ENCODE results near the gene EEF1B2. TPM values are rescaled to one million over a fixed set of nuclear protein-coding genes. Genes with fewer than 3 reads are reported as not detected.

EEF1B2 gene
- total and polyA plus RNA-seq, 2 of the 8 experiments (the other 6 are each of a cell fraction or from before 2014, with no cell fraction given) = 504 to 679 TPM

DNA sequence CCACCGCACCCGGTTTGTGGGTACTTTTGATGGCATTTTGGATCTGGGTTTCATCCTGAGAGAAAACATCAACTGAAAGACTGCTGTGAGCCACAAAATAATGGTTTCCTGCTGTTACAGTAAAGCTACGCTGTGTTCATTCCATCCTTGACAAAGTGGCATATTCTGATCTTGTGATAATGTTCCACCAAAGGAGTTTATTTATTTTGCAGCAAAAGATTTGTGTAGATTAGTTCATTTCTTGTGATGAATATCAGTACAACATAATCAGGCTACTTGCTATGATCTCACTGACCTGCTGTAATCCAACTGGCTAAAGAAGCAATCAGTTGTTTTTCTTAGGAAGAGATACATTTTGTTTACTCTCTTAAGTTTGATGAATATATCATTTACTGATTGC lies 45.0 kb downstream of the EEF1B2 start:
- no peak overlapping the region for H2AK5ac ChIP-seq (ENCODE audit: low read depth, low read length)
- H4K5ac ChIP-seq (ENCODE audit: insufficient read length, low read depth, low read length) = no peak overlapping the region
- H4K20me1 ChIP-seq (replicated peaks in 1 of 2; ENCODE audit: control insufficient read depth in 1 of 2, insufficient read depth in 2 of 2, low read length in 2 of 2) = no peaks in the 10 kb centered on the region
- DNase-seq (ENCODE audit: low read depth in 1 of 2, low spot score in 2 of 2) = no peak
- H2BK12ac ChIP-seq (ENCODE audit: low read depth, low read length) = no peak overlapping the region
- no peak overlapping the region for H3K23ac ChIP-seq (ENCODE audit: insufficient read length)
- H3K14ac ChIP-seq (ENCODE audit: insufficient read length) = no peak overlapping the region
- no peak overlapping the region for H3K18ac ChIP-seq (ENCODE audit: extremely low read depth, low read length)
- H3K9ac ChIP-seq (replicated peaks in 1 of 4; ENCODE audit: extremely low read depth in 1 of 4, low read depth in 3 of 4, low read length in 3 of 4) = no peak overlapping the region
- H3K23me2 ChIP-seq (ENCODE audit: low read depth, low read length) = no peaks in the 10 kb centered on the region
- H3K27me3 ChIP-seq (replicated peaks in 1 of 4; ENCODE audit: control insufficient read depth in 3 of 4, extremely low read depth in 1 of 4, insufficient read depth in 3 of 4, low read length in 3 of 4) = no peaks in the 10 kb centered on the region
- TF ChIP-seq GABPA (IDR thresholded peaks at IDR 0.05; ENCODE audit: borderline replicate concordance, insufficient read depth, low read length) = no peak
- TF ChIP-seq RBBP5 (IDR thresholded peaks at IDR 0.05; ENCODE audit: borderline replicate concordance, low read depth, low read length) = no peak
- TF ChIP-seq KDM1A (IDR thresholded peaks at IDR 0.05; ENCODE audit: borderline replicate concordance, low read length) = no peak
- no peak overlapping the region for H2BK120ac ChIP-seq (replicated peaks; ENCODE audit: low read depth, low read length)
- 82% methylated on average over 3 of the region's 3 CpGs; no CpG with 5 or more reads in 1 of the 2 experiments for WGBS, 2 experiments (ENCODE audit: extremely low coverage in 1 of 2, insufficient coverage in 1 of 2, insufficient read length in 1 of 2, insufficient replicate concordance in 2 of 2, low coverage in 1 of 2, low lambda C conversion rate in 2 of 2, missing lambda C conversion rate in 1 of 2)
- no peaks in the 10 kb centered on the region for H3K79me2 ChIP-seq (ENCODE audit: control insufficient read depth in 1 of 2, insufficient read depth in 2 of 2, low read length in 2 of 2)
- H3K9me3 ChIP-seq (ENCODE audit: insufficient read depth in 2 of 2, low read depth in 1 of 2, low read length in 1 of 2) = no peaks in the 10 kb centered on the region
- FAIRE-seq = no peak
- H2BK20ac ChIP-seq (ENCODE audit: low read length) = no peak overlapping the region
- no peak overlapping the region for H2BK15ac ChIP-seq (ENCODE audit: low read length)
- no peaks in the 10 kb centered on the region; a peak in 1 of 7 replicates for H3K4me1 ChIP-seq (replicated peaks in 1 of 4; ENCODE audit: control insufficient read depth in 3 of 4, insufficient read depth in 4 of 4, low read length in 3 of 4)
- no peak overlapping the region for H3K27ac ChIP-seq (ENCODE audit: low read depth, low read length)
- no peaks in the 10 kb centered on the region for H3K79me1 ChIP-seq (ENCODE audit: low read depth, low read length)
- CTCF ChIA-PET (ENCODE audit: partially characterized antibody) = interaction anchor here (0.6 to 1.0 kb wide), 2 partner anchors 17 to 198 kb away, joined by 3 to 4 read pairs; no protein-coding TSS in a partner anchor
- no peak overlapping the region for H4K8ac ChIP-seq (ENCODE audit: extremely low read depth, insufficient read depth, low read length)
- no peak overlapping the region for H3K4me3 ChIP-seq (ENCODE audit: extremely low read depth in 1 of 4, insufficient read depth in 2 of 4, low read depth in 3 of 4, low read length in 4 of 4)
- H3K56ac ChIP-seq (replicated peaks; ENCODE audit: insufficient read length, low read depth, low read length) = no peak overlapping the region
- no peak overlapping the region for H3K4ac ChIP-seq (replicated peaks; ENCODE audit: insufficient read length, low read depth, low read length)
- no peaks in the 10 kb centered on the region for H3K36me3 ChIP-seq (ENCODE audit: control insufficient read depth in 2 of 4, insufficient read depth in 4 of 4, low read length in 3 of 4)
- H2BK5ac ChIP-seq (ENCODE audit: low read depth, low read length) = no peak overlapping the region
- H3K4me2 ChIP-seq (ENCODE audit: insufficient read depth in 1 of 2, low read depth in 2 of 2, low read length in 2 of 2) = no peak overlapping the region
- no peak overlapping the region for H4K91ac ChIP-seq (replicated peaks; ENCODE audit: insufficient read length, low read length)
- POLR2A ChIA-PET (ENCODE audit: partially characterized antibody) = interaction anchor here (0.6 kb wide), 1 partner anchor 94 kb away, joined by 3 read pairs; no protein-coding TSS in a partner anchor
- H2AFZ ChIP-seq (ENCODE audit: low read length) = no peak overlapping the region

Measured in H1 (cell line).